Neuronal stem cell (in vitro differentiated cells): ENCODE measurements around the gene KIF16B.

Source experiments
- DNase-seq: peaks from one replicate; pipeline ENCODE4 v3.0.0-alpha.2; 2013; ENCODE audit warnings: low spot score
- H2AFZ ChIP-seq: one replicate; pipeline ENCODE4 v1.6.1; 2013; ENCODE audit warnings: mild to moderate bottlenecking, low read length, inconsistent platforms
- H2AK5ac ChIP-seq: 2 replicates; pipeline ENCODE4 v1.6.1; 2013; ENCODE audit warnings: low read depth, mild to moderate bottlenecking, inconsistent platforms, low read length, moderate library complexity, mixed read lengths
- H2BK120ac ChIP-seq: 2 replicates; pipeline ENCODE4 v1.6.1; 2013; ENCODE audit warnings: low read depth, mild to moderate bottlenecking, inconsistent platforms, low read length, moderate library complexity, mixed read lengths
- H2BK12ac ChIP-seq: one replicate; pipeline ENCODE4 v1.6.1; 2013; ENCODE audit warnings: low read length, inconsistent platforms
- H2BK15ac ChIP-seq: 2 replicates; pipeline ENCODE4 v1.6.1; 2013; ENCODE audit warnings: mild to moderate bottlenecking, low read length, inconsistent platforms, mixed read lengths
- H2BK5ac ChIP-seq: one replicate; pipeline ENCODE4 v1.6.1; 2013; ENCODE audit warnings: inconsistent platforms, mild to moderate bottlenecking, low read length, moderate library complexity
- H3K14ac ChIP-seq: one replicate; pipeline ENCODE4 v1.6.1; 2013; ENCODE audit warnings: low read length, inconsistent platforms
- H3K18ac ChIP-seq: 2 replicates; pipeline ENCODE4 v1.6.1; 2013; ENCODE audit warnings: low read length, inconsistent platforms
- H3K23ac ChIP-seq: 2 replicates; pipeline ENCODE4 v1.6.1; 2013; ENCODE audit warnings: low read depth, mild to moderate bottlenecking, mixed read lengths, low read length, inconsistent platforms; ENCODE audit not compliant: poor library complexity
- H3K27ac ChIP-seq: replicated peaks from 3 replicates; pipeline ENCODE4 v1.5.1; 2013; ENCODE audit warnings: low read length, inconsistent platforms
- H3K27me3 ChIP-seq, 3 experiments: 2 replicates each; pipeline ENCODE4 v1.6.1; 2013; ENCODE audit warnings: low read length in 3 of 3, mild to moderate bottlenecking in 2 of 3, inconsistent platforms in 1 of 3, low read depth in 1 of 3, mixed read lengths in 1 of 3, moderate library complexity in 1 of 3; ENCODE audit not compliant: control insufficient read depth in 3 of 3, insufficient read depth in 3 of 3
- H3K36me3 ChIP-seq, 2 donors: replicated peaks in 1 of 2; 2 replicates each; pipeline ENCODE4 v1.6.1; 2013; ENCODE audit warnings: low read length in 2 of 2; ENCODE audit not compliant: control insufficient read depth in 2 of 2, insufficient read depth in 2 of 2
- H3K4ac ChIP-seq: 2 replicates; pipeline ENCODE4 v1.6.1; 2013; ENCODE audit warnings: inconsistent platforms, mild to moderate bottlenecking, low read length, moderate library complexity
- H3K4me1 ChIP-seq, 2 donors: 1 replicate in 1 of 2; 2 replicates in 1 of 2; pipeline ENCODE4 v1.6.1; 2013; ENCODE audit warnings: low read length in 2 of 2, low read depth in 1 of 2; ENCODE audit not compliant: control insufficient read depth in 2 of 2, insufficient read depth in 1 of 2
- H3K4me2 ChIP-seq: one replicate; pipeline ENCODE4 v1.6.1; 2013; ENCODE audit warnings: mild to moderate bottlenecking, low read length, inconsistent platforms; ENCODE audit not compliant: insufficient read depth, poor library complexity, severe bottlenecking
- H3K4me3 ChIP-seq, 2 donors: 2 replicates each; pipeline ENCODE4 v1.5.1; 2013; ENCODE audit warnings: low read length in 2 of 2, mild to moderate bottlenecking in 2 of 2, inconsistent platforms in 1 of 2, moderate library complexity in 1 of 2
- H3K79me1 ChIP-seq: one replicate; pipeline ENCODE4 v1.6.1; 2013; ENCODE audit warnings: low read depth, mild to moderate bottlenecking, inconsistent platforms, low read length, moderate library complexity
- H3K9ac ChIP-seq: one replicate; pipeline ENCODE4 v1.6.1; 2013; ENCODE audit warnings: mild to moderate bottlenecking, low read depth, low read length, inconsistent platforms; ENCODE audit not compliant: poor library complexity
- H3K9me3 ChIP-seq, 2 donors: replicated peaks in 1 of 2; 2 replicates each; pipeline versions ENCODE3 to v1.6.1; 2013; ENCODE audit warnings: low read length in 2 of 2, mild to moderate bottlenecking in 2 of 2, inconsistent platforms in 1 of 2, low read depth in 1 of 2, mixed read lengths in 1 of 2, moderate library complexity in 1 of 2; ENCODE audit not compliant: control insufficient read depth in 2 of 2, insufficient read depth in 1 of 2
- H4K8ac ChIP-seq: one replicate; pipeline ENCODE4 v1.6.1; 2013; ENCODE audit warnings: low read depth, mild to moderate bottlenecking, inconsistent platforms, low read length, moderate library complexity
- H4K91ac ChIP-seq: one replicate; pipeline ENCODE4 v1.6.1; 2013; ENCODE audit warnings: low read length, low read depth, mild to moderate bottlenecking, inconsistent platforms; ENCODE audit not compliant: poor library complexity
- WGBS, 2 donors: extraction: QIAGEN DNeasy Blood & Tissue Kit; methylation state at CpG; one replicate each; pipeline ENCODE4 v1.1.7; 2013; ENCODE audit warnings: missing lambda C conversion rate in 2 of 2, mixed read lengths in 1 of 2; ENCODE audit not compliant: insufficient read length in 2 of 2, insufficient replicate concordance in 1 of 2; ENCODE audit errors: extremely low coverage in 2 of 2; 5-methylcytosine and 5-hydroxymethylcytosine counted together

KIF16B gene

GRCh38 chr20:16415071-16416053 is 157.9 kb downstream of the KIF16B start:
- no peak overlapping the region for H4K91ac ChIP-seq
- no peaks in the 10 kb centered on the region for H3K27me3 ChIP-seq
- no peak overlapping the region for H4K8ac ChIP-seq
- H3K27ac ChIP-seq = no peak overlapping the region
- no peaks in the 10 kb centered on the region for H3K36me3 ChIP-seq
- no peak overlapping the region for H2AFZ ChIP-seq
- no peak overlapping the region for H2BK15ac ChIP-seq
- H2BK12ac ChIP-seq = no peak overlapping the region
- H3K4me1 ChIP-seq = no peaks in the 10 kb centered on the region
- H3K18ac ChIP-seq = no peak overlapping the region
- no peak overlapping the region for H2BK120ac ChIP-seq
- no peaks in the 10 kb centered on the region for H3K79me1 ChIP-seq
- WGBS, 2 donors = no CpG with 5 or more reads among the region's 4 CpGs
- DNase-seq = no peak
- peaks cover 0 to 11% of the 10 kb centered on the region in 2 donors for H3K9me3 ChIP-seq
- no peak overlapping the region for H3K4me3 ChIP-seq
- no peak overlapping the region for H3K9ac ChIP-seq
- H3K23ac ChIP-seq = no peak overlapping the region
- H2BK5ac ChIP-seq = no peak overlapping the region
- H2AK5ac ChIP-seq = no peak overlapping the region
- no peak overlapping the region for H3K4me2 ChIP-seq
- H3K14ac ChIP-seq = no peak overlapping the region
- H3K4ac ChIP-seq = no peak overlapping the region

DNA sequence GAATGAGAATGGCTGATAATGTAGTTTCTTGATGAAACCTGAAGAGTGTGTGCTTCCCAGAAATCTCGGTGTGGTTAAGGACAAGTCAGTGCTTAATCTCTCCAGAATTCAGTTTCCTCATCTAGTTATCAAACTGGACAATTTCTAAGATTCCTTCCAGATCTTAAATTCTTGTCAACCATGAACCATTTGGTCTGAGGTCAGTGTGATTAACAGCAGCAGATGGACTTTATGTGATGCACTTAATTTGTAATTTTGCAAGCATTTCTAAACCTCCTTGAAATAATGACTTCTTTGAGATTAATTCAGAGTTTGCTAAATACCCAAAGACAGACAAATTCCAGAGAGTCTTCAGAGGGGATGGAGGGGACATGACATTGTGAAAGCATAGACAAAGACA is 160.3 kb downstream of the KIF16B start:
- H3K36me3 ChIP-seq = no peaks in the 10 kb centered on the region
- H3K4me1 ChIP-seq = no peaks in the 10 kb centered on the region
- H2BK12ac ChIP-seq = no peak overlapping the region
- H3K18ac ChIP-seq = no peak overlapping the region
- H3K4me3 ChIP-seq = no peak overlapping the region
- H3K27me3 ChIP-seq = no peaks in the 10 kb centered on the region
- no peak overlapping the region for H3K9ac ChIP-seq
- H2AK5ac ChIP-seq = no peak overlapping the region
- H2BK5ac ChIP-seq = no peak overlapping the region
- H2AFZ ChIP-seq = no peak overlapping the region
- H3K23ac ChIP-seq = no peak overlapping the region
- no peak for DNase-seq
- H4K91ac ChIP-seq = no peak overlapping the region
- H3K27ac ChIP-seq = no peak overlapping the region
- H2BK15ac ChIP-seq = no peak overlapping the region
- H3K9me3 ChIP-seq = peaks cover 0 to 11% of the 10 kb centered on the region in 2 donors
- no peak overlapping the region for H4K8ac ChIP-seq
- no CpG with 5 or more reads among the region's 1 CpG for WGBS, 2 donors
- no peaks in the 10 kb centered on the region for H3K79me1 ChIP-seq
- no peak overlapping the region for H3K14ac ChIP-seq
- no peak overlapping the region for H3K4ac ChIP-seq
- no peak overlapping the region for H2BK120ac ChIP-seq
- no peak overlapping the region for H3K4me2 ChIP-seq

DNA sequence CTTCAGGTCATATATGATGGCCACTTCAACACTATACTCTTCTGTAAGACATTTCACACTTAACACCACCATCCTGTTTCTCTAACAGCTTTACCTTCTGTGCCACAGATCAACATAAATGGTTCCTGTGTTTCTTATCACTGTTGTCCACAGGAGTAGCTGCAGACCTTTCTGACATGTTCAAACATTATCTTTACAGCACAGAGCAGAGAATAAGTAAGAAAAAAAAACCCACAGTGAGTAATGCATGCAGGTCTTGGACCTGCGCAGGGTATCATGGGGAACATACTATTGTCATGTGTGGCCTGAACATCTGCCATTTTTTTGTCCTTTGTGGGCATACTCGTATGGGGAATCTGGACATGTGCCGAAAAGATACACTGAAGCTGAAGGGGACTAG is 161.9 kb downstream of the KIF16B start:
- Histone ChIP-seq H2BK120ac (no peak overlapping the region), H2AK5ac (no peak overlapping the region), H2BK5ac (no peak overlapping the region), H3K4me3 (no peak overlapping the region), H4K8ac (no peak overlapping the region), H3K27me3 (no peaks in the 10 kb centered on the region), H2BK15ac (no peak overlapping the region), H3K9ac (no peak overlapping the region), H3K4ac (no peak overlapping the region), H3K36me3 (no peaks in the 10 kb centered on the region), H3K4me2 (no peak overlapping the region), H3K18ac (no peak overlapping the region), H3K4me1 (no peaks in the 10 kb centered on the region), H3K14ac (no peak overlapping the region), H2AFZ (no peak overlapping the region), H2BK12ac (no peak overlapping the region), H4K91ac (no peak overlapping the region), H3K9me3 (peaks cover 0 to 11% of the 10 kb centered on the region in 2 donors), H3K23ac (no peak overlapping the region), H3K27ac (no peak overlapping the region), H3K79me1 (no peaks in the 10 kb centered on the region)
- DNase-seq = no peak
- WGBS, 2 donors = no CpG with 5 or more reads among the region's 3 CpGs

DNA sequence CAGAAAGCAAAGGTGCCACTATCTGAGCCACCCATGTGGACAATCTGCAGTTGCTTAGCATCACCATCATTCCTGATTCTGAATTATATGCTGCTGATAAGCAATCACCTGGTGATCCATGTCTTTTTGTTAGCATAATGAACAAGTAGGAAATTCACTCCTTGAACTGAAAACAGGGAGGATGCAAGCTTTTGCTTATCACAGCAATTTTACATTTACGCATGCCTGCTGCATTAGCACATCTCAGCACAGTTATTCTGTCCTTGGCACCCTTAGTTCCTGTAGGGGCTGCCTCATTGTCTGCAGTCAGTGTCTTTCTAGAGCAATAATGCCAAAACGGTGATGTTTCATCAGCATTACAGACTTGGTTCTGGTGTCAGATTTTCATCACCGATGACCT is 162.6 kb downstream of the KIF16B start:
- no peak overlapping the region for H2BK120ac ChIP-seq
- H3K4me3 ChIP-seq = no peak overlapping the region
- no peaks in the 10 kb centered on the region for H3K27me3 ChIP-seq
- H2AFZ ChIP-seq = no peak overlapping the region
- H2BK5ac ChIP-seq = no peak overlapping the region
- no peaks in the 10 kb centered on the region for H3K4me1 ChIP-seq
- no CpG with 5 or more reads among the region's 3 CpGs for WGBS, 2 donors
- no peak overlapping the region for H3K4me2 ChIP-seq
- no peak overlapping the region for H2AK5ac ChIP-seq
- H3K9me3 ChIP-seq = peaks cover 0 to 11% of the 10 kb centered on the region in 2 donors
- no peak overlapping the region for H3K14ac ChIP-seq
- H4K91ac ChIP-seq = no peak overlapping the region
- no peaks in the 10 kb centered on the region for H3K36me3 ChIP-seq
- no peak overlapping the region for H2BK15ac ChIP-seq
- H4K8ac ChIP-seq = no peak overlapping the region
- H3K9ac ChIP-seq = no peak overlapping the region
- no peak overlapping the region for H3K18ac ChIP-seq
- H2BK12ac ChIP-seq = no peak overlapping the region
- no peak overlapping the region for H3K23ac ChIP-seq
- H3K79me1 ChIP-seq = no peaks in the 10 kb centered on the region
- H3K27ac ChIP-seq = no peak overlapping the region
- DNase-seq = no peak
- no peak overlapping the region for H3K4ac ChIP-seq
